IMR-90 (cell line): ENCODE data around the gene C2orf80.
"Not testable (repeated sequence)": the region's sequence is repeated elsewhere in the genome, so short reads cannot be mapped to it uniquely, and the experiment has no call there.

Experiments
- CEBPB ChIP-seq: IDR thresholded peaks from 2 replicates; pipeline ENCODE4 v1.6.1; 2012; ENCODE audit warnings: low read depth, low read length, improper control_type of control experiment
- CHD1 ChIP-seq: IDR thresholded peaks from 2 replicates; pipeline ENCODE4 v1.6.1; 2012; ENCODE audit warnings: low read depth, low read length, improper control_type of control experiment
- CTCF ChIP-seq: conservative IDR thresholded peaks from 2 replicates; pipeline ENCODE4 v1.5.1; 2012; ENCODE audit warnings: mild to moderate bottlenecking, low read depth, low read length, improper control_type of control experiment
- FOS ChIP-seq: fragments of 150-350 bp; IDR thresholded peaks from 2 replicates; pipeline ENCODE4 v1.6.1; 2016; ENCODE audit warnings: low read depth, low read length
- MAZ ChIP-seq: IDR thresholded peaks from 2 replicates; pipeline ENCODE4 v1.6.1; 2012; ENCODE audit warnings: low read depth, mild to moderate bottlenecking, low read length, improper control_type of control experiment, moderate library complexity, borderline replicate concordance
- MXI1 ChIP-seq: IDR thresholded peaks from 2 replicates; pipeline ENCODE4 v1.6.1; 2012; ENCODE audit warnings: low read depth, mild to moderate bottlenecking, low read length, moderate library complexity, borderline replicate concordance
- POLR2A ChIP-seq: IDR thresholded peaks from 2 replicates; pipeline ENCODE4 v1.6.1; 2012; ENCODE audit warnings: mild to moderate bottlenecking, low read depth, low read length
- RAD21 ChIP-seq: IDR thresholded peaks from 2 replicates; pipeline ENCODE4 v1.6.1; 2012; ENCODE audit warnings: low read length, improper control_type of control experiment
- RCOR1 ChIP-seq: IDR thresholded peaks from 2 replicates; pipeline ENCODE4 v1.6.1; 2012; ENCODE audit warnings: mild to moderate bottlenecking, low read length, improper control_type of control experiment; ENCODE audit not compliant: insufficient replicate concordance
- RFX5 ChIP-seq: IDR thresholded peaks from 2 replicates; pipeline ENCODE4 v1.8.0; 2012; ENCODE audit warnings: low read depth, mild to moderate bottlenecking, low read length, moderate library complexity
- SMC3 ChIP-seq: fragments of 150-350 bp; IDR thresholded peaks from 2 replicates; pipeline ENCODE4 v1.6.1; 2016; ENCODE audit warnings: low read depth, mild to moderate bottlenecking, antibody characterized with exemption, low read length, moderate library complexity
- USF2 ChIP-seq: fragments of 150-350 bp; IDR thresholded peaks from 2 replicates; pipeline ENCODE4 v1.6.1; 2017; ENCODE audit warnings: mild to moderate bottlenecking, antibody characterized with exemption, low read length, low read depth

DNA sequence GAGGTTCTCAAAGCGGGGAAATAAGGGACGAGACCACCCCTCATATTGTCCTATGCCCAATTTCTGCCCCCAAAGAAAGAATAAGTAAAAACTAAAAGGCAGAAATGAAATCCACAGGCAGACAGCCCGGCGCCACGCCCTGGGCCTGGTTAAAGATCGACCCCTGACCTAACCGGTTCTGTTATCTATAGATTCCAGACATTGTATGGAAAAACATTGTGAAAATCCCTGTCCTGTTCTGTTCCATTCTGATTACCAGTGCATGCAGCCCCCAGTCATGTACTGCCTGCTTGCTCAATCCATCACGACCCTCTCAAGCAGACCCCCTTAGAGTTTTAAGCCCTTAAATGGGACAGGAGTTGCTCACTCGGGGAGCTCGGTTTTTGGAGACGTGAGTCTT lies 72.4 kb downstream of the C2orf80 start:
- TF ChIP-seq CTCF, USF2, POLR2A, CHD1, RCOR1, FOS, RAD21, SMC3, MAZ, MXI1, RFX5, CEBPB: not testable (repeated sequence)
